Measurements from ENCODE around the gene SLC6A16.
A peak's percentile ranks its signal among the peaks of the same experiment; 100 is the strongest.
"Not testable (repeated sequence)": the region's sequence is repeated elsewhere in the genome, so short reads cannot be mapped to it uniquely, and the experiment has no call there.

SLC6A16 gene

DNA sequence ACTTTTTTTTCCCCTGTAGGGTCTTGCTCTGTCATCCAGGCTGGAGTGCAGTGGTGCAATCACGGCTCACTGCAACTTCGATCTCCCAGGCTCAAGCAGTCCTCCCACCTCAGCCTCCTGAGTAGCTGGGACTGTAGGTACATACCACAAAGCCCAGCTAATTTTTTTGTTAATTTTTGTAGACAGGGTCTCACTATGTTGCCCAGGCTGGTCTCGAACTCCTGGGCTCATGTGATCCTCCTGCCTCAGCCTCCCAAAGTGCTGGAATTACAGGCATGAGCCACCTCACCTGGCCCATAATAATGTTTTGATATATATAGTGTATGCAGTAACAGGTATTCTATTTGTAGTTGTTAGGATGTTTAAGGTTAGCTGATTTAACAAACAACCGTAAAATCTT is 6.2 kb upstream of the SLC6A16 start:
- DNase-seq (ENCODE audit: low spot score) = not testable (repeated sequence)

GRCh38 chr19:49328741-49329140 is 3.8 kb upstream of the SLC6A16 start:
- no peak for DNase-seq (ENCODE audit: low spot score)

GRCh38 chr19:49327878-49328544 is 3.0 kb upstream of the SLC6A16 start:
- DNase-seq (ENCODE audit: low spot score) = peak; percentile 54

- DNase-seq (ENCODE audit: low spot score) = no peak
These were observed 1.2 kb upstream of the SLC6A16 start for GRCh38 chr19:49326165-49326704.

- not testable (repeated sequence) for DNase-seq (ENCODE audit: low spot score)
These were observed 765 bp upstream of the SLC6A16 start for GRCh38 chr19:49325756-49326155.

- no peak for DNase-seq (ENCODE audit: low spot score)
These were observed 6.7 kb downstream of the SLC6A16 start for GRCh38 chr19:49318296-49318695.

GRCh38 chr19:49316284-49316683 is 8.7 kb downstream of the SLC6A16 start:
- no peak for DNase-seq (ENCODE audit: low spot score)

- no peak for DNase-seq (ENCODE audit: low spot score)
These were observed 9.9 kb downstream of the SLC6A16 start for GRCh38 chr19:49315111-49315510.

DNA sequence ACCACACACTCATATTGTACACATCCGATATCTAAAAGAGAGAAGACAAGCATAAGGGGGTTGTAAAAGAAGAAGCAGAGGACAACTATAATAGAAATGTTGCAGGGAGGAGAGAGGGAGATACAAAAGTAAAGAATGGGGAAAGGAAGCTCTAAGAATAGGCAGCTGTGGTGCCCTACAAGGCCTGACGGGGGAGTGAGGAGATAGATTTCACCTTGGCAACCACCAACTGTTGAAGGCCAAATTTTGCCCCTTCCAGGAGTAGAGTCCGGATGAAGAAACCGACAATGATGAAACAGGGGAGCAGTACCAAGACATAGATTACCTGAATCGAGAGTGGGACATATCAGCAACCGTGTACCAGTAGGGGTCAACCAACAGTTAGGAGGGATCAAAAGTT is 15.9 kb downstream of the SLC6A16 start:
- no peak for DNase-seq (ENCODE audit: low spot score)

DNA sequence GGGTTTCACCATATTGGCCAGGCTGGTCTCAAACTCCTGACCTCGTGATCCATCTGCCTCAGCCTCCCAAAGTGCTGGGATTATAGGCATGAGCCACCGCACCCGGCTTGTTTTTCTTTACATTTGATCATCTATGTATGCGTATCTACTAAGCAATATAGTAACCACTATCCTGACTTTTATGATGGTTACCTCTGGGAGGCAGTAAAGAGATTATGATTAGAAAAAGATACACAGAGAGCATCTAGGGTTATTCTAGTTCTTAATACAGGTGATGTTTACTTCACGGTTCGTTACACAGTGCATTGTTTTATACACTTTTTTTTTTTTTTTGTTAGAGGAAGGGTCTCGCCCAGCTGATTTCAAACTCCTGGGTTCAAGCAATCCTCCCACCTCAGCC is 18.3 kb downstream of the SLC6A16 start:
- not testable (repeated sequence) for DNase-seq (ENCODE audit: low spot score)

DNA sequence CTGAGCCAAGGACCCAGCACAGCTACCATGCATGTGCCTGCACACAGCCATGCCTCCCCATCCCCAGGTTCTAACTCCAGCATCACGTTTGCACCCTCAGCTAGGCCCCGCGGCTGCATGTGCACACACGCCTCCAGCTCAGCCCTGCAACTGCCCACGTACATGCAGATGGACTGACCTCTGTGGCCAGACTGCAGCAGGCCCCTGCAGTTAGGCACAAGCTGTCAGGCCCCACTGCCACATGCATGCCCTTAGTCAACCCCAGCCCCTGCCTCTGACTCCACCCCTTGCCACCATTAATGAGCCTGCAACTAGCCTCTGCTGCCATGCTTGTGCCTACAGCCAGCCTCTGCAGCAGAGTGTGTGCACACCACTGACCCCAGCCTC is 23.1 kb downstream of the SLC6A16 start:
- DNase-seq (ENCODE audit: low spot score) = no peak

DNA sequence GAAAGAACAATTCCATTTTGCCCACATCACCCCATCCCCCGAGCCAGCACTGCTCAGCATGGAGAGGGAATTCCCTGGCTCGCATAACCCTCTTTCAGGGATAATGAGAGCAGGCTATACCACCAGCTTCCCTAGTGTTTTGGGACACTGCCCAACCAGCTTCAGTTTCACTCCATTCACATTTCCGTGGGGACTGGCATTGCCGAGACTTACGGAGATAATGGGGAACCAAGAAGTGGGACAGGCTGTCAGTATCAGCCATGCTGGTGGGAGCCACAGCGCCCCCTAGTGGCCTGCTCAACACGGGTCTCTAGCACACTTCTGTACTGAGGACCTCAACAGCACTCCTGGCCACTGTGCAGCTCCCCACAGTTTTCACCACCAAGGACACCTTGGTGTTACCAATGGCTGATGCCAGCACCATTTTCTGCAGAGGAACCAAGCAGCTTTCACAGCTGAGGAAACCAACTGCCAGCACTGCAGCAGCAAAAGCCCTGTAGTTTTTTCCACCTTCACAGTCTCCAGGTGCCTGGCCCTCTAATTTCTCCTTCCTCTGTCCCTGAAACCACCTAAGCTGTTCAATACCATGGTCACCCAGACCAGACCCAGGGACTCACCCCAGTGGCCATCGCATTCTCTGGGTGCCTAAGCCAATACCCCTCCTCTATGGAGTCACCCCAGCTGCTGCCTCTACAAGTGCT is 23.7 kb downstream of the SLC6A16 start:
- DNase-seq (ENCODE audit: low spot score) = peak; percentile 81

DNA sequence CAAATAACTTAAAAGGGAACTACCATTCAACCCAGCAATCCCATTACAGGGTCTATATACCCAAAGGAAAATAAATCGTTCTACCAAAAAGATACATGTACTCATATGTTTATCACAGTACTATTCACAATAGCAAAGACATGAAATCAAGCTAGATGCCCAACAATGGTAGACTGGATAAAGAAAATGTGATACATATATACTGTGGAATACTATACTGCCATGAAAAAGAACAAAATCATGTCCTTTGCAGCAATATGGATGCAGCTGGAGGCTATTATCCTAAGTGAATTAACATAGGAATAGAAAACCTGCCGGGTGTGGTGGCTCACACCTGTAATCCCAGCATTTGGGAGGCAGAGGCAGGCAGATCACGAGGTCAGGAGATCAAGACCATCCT is 26.3 kb downstream of the SLC6A16 start:
- not testable (repeated sequence) for DNase-seq (ENCODE audit: low spot score)

GRCh38 chr19:49297403-49297802 is 27.6 kb downstream of the SLC6A16 start:
- no peak for DNase-seq (ENCODE audit: low spot score)

- no peak for DNase-seq (ENCODE audit: low spot score)
These were observed 29.6 kb downstream of the SLC6A16 start for GRCh38 chr19:49295208-49295880.

GRCh38 chr19:49294401-49294800 is 30.6 kb downstream of the SLC6A16 start:
- no peak for DNase-seq (ENCODE audit: low spot score)

- no peak for DNase-seq (ENCODE audit: low spot score)
These were observed 34.5 kb downstream of the SLC6A16 start for GRCh38 chr19:49290517-49290916.

- DNase-seq (ENCODE audit: low spot score) = not testable (repeated sequence)
These were observed 35.7 kb downstream of the SLC6A16 start for GRCh38 chr19:49289286-49289685.

DNA sequence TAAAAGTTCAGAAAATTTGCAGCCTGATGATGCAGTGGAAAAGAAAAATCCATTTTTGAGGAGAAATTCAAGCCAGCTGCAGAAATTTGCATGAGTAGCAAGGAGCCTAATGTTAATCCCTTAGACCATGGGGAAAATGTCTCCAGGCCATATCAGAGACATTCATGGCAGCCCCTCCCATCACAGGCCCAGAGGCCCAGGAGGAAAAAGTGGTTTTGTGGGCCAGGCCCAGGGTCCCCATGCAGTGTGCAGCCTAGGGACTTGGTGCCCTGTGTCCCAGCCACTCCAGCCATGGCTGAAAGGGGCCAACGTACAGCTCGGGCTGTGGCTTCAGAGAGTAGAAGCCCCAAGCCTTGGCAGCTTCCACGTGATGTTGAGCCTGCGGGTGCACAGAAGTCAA is 36.8 kb downstream of the SLC6A16 start:
- not testable (repeated sequence) for DNase-seq (ENCODE audit: low spot score)

DNA sequence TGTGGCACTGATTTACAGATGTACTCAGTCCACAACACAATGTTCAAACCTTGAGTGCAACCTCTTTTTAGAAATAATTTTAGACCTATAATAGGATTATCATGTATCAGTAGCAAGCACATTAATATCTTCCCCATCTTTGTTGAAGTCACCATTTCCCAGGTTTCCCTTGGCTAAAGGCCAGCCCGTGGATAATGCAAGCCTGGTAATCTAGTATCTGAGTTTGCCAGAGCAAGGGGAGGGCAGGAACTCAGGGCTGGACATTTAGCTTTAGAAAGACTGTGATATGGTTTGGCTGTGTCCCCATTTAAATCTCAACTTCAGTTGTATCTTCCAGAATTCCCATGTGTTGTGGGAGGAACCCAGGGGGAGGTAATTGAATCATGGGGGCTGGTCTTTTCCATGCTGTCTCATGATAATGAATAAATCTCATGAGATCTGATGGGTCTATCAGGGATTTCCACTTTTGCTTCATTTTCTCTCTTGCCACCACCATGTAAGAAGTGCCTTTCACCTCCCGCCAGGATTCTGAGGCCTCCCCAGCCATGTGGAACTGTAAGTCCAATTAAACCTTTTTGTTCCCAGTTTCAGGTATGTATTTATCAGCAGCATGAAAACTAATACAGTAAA is 37.7 kb downstream of the SLC6A16 start:
- DNase-seq (ENCODE audit: low spot score) = no peak

- DNase-seq (ENCODE audit: low spot score) = no peak
These were observed 42.8 kb downstream of the SLC6A16 start for GRCh38 chr19:49282184-49282583.

DNA sequence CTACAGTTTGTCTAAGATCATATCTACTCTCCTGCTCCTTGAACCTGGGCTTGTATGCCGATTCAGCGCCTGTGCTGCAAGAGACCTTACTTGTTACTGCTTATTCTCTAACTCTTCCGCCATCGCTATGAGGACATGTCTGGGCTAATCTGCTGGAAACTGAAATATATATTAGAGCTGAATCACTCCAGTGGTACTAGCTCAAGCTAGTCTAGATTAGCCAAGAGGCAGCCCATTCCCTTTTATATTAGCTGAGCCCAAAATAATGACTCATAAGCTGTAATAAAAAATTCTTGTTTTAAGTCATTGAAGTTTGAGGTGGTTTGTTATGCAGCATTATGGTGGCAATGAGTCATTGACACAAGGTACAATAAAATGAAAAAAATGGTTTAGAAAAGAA is 52.8 kb downstream of the SLC6A16 start:
- no peak for DNase-seq (ENCODE audit: low spot score)
